ENCODE measurements around the gene GTF3C6. TPM values are rescaled to one million over a fixed set of nuclear protein-coding genes. Genes with fewer than 3 reads are reported as not detected.
"Not testable (repeated sequence)": the region's sequence is repeated elsewhere in the genome, so short reads cannot be mapped to it uniquely, and the experiment has no call there.

The GTF3C6 gene, protein sequence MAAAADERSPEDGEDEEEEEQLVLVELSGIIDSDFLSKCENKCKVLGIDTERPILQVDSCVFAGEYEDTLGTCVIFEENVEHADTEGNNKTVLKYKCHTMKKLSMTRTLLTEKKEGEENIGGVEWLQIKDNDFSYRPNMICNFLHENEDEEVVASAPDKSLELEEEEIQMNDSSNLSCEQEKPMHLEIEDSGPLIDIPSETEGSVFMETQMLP
- 94.1 and 105 TPM in 2 replicates for total RNA-seq (2014; rRNA removed; shearing (Covaris generic))
- 95.4 and 112 TPM in 2 replicates for polyA plus RNA-seq (2015; cell fraction: cytosol; rRNA removed)
- polyA plus RNA-seq (2015; cell fraction: nucleus; rRNA removed), result 24.6 and 25.0 TPM in 2 replicates

DNA sequence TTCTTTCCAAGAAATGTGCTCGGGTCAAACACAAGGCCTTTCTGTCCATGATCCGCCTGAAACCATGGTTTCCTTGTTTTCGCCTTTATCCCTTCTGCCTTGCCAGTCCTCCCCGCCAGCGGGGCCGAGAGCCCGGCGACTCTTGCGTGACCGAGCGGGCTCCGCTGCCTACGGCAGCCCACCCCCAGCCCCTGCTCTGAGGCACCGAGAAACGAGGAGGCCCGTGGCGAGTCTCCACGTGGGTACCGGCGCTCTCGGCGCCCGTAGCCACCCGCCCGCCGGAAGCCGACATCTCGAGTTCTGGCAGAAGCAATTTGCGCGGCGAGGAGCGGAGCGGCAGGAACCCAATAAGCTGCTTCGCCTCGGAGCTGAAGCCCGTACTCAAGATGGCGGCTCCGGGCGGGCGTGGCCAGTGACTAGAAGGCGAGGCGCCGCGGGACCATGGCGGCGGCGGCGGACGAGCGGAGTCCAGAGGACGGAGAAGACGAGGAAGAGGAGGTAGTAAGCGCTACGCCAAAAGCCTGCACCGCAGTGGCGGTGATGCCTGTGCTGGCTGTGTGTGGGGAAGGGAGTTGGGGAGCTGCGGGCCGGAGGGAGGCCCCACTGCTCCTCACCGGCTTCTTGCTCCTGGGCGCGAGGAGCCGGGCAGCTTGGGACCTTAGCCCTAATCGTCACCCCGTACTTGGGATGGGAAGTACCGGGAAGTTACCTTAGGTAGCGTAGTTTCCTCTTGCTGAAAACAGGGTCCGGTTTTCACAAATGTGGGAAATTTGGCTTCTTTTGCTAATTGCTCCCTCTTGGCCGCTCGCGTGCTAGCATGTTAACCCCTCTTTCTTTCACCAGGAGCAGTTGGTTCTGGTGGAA is at the start of gene GTF3C6:
Gene GTF3C6, plus strand, starts transcription at position 378 of the 864 bp plus-strand sequence. Its CDS starts 64 bp downstream, at position 442.
- peak; percentile 88 for DNase-seq (ENCODE audit: low read depth)

DNA sequence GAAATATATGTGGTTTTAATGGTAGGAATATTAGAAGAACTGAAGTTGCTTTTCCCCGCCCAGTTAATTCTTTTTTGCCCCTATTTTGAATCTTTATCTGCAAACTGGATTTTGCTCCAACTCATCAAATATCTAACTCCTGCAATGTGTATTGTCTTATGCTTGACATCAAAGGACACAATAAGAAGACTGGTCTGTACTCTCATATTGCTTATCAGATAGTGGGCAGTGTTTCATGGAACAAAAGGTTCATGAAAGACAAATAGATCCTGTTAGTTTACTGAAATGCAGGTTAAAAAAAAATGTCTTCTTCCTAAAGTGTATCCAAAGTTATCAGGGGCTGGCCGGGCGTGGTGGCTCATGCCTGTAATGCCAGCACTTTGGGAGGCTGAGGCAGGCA is 27.7 kb upstream of the GTF3C6 start:
- no peak for DNase-seq (ENCODE audit: low read depth)

DNA sequence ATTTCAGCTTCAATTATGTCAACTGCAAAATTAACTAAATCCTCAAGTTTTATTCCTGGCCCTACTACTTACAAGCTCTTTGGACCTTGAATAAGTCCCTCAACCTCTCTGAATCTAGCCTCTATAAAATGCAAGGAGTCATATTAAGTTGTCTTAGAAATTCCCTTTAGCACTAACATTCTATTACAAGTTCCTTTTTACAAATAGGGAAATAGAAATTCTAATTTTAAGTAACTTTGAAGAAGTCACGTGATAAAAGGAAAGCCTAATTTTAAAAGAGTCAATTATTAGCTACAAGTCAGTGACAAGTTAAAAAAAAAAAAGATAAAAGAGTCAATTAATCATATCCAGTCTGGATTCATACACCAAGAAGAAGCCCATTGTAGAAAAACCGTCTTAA is 24.6 kb upstream of the GTF3C6 start:
- DNase-seq (ENCODE audit: low read depth), result no peak

DNA sequence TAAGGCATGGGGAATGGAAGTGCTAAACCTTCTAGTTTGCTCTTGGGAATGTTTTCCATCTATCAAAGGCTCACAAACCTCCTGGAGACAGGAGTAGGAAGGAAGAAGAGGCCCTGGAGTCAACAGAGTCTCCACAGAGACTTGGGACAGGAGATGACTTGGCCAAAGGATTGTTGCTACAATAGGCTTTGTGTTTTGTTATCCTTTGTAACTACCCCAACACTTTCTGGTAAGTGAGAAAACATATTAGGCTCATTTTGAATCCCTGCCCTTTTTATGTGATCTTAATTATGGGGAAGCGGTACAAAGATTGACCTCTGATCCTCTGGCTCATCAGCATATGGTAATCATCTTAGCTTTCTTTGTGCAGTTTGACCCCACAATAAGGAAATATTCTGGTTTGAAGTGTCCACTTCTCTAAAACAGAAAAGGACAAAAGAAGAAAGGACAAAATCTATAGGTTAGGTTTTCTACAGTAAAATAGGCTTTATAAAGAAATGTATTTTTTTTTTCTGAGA is 24.1 kb upstream of the GTF3C6 start:
- no peak for DNase-seq (ENCODE audit: low read depth)

DNA sequence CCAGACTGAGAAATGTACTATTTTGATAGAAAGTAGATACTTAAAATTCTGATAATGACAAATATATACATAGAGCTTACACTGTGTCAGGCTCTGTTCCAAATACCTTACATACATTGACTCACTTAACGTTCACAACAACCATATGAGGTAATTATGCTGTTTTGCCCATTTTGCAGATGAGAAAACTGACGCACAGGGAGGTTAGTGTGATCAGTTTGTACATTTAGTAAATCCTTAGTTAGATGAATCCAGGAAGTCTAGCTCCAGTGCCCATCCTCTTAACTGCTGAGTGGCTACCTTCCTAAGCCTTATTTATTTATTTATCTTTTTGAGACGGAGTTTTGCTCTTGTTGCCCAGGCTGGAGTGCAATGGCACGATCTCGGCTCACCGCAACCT is 23.3 kb upstream of the GTF3C6 start:
- no peak for DNase-seq (ENCODE audit: low read depth)

DNA sequence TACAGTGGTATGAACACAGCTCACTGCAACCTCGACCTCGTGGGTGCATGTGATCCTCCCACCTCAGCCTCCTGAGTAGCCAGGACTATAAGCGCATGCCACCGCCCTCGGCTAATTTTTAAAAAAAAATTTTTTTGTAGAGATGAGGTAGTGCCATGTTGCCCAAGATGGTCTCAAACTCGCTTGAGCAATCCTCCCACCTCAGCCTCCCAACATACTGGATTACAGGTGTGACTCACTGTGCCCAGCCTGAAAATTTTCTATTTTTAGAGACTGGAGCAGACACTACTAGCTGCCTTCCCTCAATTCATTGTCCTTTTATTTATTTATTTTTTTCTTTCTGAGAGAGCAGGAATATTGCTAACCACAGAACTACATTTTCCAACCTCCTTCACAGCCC is 20.3 kb upstream of the GTF3C6 start:
- peak; percentile 61 for DNase-seq (ENCODE audit: low read depth)

DNA sequence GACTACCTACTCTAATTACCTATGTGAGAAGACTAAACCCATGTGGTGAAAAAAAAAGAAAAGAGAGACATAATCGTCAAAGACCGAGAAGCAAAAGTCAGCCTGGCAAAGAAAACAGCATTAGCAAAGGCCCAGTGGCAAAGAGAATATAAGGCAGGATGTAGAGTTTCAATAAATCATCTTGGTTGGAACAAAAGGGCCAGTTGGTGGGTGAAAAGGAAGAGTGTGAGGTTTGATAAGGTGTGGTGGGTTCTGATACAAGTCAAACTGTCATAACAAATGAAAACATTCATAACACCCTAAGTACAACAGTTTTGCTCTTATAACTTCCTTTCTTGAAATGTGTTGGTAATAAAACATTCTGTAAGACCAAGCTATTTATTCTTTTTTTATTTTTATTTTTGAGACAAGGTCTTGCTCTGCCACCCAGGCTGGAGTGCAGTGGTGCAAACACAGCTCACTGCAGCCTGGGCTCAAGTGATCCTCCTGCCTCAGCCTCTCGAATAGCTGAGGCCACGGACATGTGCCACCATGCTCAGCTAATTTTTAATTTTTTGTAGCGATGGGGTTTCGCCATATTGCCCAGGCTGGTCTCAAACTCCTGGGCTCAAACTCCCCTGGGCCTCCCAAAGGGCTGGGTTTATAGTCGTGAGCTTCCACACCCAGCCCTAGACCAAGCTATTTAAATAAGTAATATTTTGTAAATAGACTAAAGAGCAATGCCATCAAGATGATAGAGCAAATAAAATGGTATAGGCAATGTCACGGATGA is 18.9 kb upstream of the GTF3C6 start:
- no peak for DNase-seq (ENCODE audit: low read depth)

DNA sequence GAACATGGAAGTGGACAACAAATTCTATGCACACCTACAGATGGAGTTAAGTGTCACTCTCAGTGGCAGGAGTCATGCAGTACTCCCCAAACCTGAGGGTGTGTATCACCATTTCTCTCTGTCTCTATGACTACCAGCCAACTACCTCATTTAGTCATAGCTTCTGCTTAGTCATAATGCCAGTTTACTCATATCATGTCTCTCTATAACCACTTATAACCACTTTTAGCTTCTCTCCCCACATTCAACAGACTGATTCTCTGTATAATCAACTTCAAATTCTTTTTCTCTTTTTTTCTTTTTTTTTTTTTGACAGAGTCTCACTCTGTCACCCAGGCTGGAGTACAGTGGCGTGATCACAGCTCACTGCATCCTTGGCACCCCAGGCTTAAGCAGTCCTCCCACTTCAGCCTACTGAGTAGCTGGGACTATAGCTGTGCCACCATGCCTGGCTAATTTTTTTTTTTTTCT is 13.8 kb upstream of the GTF3C6 start:
- peak; percentile 96 for DNase-seq (ENCODE audit: low read depth)

DNA sequence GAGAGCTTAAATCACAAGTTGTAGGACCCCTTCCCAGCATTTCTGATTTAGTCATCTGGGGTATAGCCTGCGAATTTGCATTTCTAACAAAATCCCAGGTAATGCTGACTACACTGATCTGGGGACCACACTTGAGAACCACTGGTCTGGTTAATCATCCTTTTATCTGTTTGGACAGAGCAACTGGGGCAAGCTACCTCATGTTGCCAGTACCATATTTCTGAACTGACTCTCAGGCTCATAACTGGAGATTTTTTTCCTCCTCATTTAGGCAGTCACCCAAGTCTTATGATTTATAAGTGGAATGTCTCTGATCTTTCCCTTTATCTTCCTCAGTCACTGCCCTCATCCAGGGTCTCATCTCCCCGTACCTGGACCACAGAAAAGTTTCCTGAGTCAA is 12.0 kb upstream of the GTF3C6 start:
- no peak for DNase-seq (ENCODE audit: low read depth)

DNA sequence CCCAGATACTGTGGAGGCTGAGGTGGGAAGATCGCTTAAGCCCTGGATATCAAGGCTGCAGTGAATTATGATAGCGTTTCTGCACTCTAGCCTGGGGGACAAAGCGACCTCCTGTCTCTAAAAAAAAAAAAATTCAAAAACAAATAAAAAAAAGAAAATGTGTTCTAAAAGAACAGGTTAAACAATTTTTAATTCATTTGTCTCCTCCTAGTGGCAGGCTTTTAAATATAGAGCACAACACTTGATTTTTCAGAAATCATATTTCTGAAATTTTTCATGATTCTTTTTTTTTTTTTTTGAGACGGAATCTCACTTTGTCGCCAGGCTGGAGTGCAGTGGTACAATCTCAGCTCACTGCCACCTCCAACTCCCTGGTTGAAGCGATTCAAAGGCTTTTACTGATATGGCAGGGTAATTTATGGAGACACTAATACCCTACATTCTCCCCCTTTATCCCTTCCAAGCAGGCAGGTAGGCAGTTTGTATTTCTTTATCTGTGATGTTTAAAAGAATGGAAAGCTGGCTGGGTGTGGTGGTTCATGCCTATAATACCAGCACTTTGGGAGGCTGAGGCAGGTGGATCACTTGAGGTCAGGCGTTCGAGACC is 8.7 kb upstream of the GTF3C6 start:
- DNase-seq (ENCODE audit: low read depth), result peak; percentile 32

DNA sequence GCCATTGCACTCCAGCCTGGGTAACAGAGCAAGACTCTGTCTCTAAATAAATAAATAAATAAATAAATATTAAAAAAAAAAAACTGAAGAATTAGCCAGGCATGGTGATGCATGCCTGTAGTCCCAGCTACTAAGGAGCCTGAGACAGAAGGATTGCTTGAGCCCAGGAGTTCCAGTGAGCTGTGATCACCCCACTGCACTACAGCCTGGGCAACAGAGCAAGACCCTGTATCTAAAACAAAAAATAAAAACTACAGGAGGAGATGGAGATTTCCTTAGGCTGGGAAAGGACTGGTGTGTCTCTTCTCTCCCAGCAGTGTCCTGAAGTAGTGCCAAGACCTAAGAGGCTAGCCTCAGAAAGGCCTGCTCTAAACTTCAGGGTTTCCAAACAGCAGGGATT is 8.1 kb upstream of the GTF3C6 start:
- DNase-seq (ENCODE audit: low read depth), result no peak

DNA sequence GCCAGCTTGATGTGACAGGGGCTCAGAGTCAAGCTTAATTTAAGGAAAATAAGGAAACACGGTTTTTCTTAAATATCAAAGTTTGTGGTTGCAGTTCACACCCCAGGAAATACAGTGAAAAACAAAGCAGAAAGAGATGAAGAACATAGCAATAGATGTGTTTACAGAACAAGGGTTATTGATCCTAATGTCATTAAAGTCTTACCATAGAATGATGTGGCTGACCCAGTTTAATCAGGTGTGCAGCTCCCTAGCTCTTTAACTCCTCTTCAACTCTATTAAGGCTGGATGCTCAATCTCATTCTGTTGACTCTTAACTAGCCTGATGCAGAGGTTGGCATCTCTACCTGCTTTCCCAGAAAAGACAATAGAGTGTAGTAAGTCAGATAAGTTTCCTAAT is 7.5 kb upstream of the GTF3C6 start:
- DNase-seq (ENCODE audit: low read depth), result no peak

DNA sequence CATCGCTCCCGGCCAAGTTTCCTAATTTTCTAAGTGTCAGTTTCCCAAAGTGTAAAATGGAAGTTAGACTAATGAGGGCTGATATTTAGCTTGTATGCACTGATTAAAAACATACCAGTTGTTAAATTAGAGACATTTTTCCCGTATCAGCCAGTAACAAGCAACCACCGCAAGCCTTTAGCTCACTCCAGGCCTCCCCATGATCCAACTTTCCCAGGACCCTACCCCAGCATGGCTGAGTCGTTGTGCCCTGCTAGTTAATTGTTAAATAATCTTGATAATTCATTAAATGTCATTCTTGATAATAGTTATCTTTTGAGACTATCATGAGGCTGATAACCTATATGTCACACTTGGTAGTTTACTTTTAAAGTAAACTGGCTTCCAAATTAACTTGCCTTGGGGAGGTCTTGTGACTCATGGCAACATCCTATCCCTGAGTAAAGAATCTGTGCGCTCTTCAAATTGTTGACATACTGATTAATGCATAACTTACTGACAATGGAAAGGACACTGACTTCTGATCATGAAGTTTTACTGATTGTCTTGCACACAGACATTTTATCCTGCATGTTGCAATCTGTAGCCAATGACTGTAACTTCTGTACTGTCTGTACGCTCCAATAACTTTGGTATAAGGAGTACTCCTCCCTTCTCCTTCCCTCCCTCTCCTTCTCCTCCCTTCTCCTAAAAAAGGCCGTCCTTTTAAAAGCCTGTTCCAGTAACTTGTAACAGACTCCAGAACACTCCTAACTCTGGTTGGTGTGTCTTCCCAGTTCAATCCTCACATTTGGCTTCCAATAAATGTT is 6.3 kb upstream of the GTF3C6 start:
- peak; percentile 63 for DNase-seq (ENCODE audit: low read depth)

DNA sequence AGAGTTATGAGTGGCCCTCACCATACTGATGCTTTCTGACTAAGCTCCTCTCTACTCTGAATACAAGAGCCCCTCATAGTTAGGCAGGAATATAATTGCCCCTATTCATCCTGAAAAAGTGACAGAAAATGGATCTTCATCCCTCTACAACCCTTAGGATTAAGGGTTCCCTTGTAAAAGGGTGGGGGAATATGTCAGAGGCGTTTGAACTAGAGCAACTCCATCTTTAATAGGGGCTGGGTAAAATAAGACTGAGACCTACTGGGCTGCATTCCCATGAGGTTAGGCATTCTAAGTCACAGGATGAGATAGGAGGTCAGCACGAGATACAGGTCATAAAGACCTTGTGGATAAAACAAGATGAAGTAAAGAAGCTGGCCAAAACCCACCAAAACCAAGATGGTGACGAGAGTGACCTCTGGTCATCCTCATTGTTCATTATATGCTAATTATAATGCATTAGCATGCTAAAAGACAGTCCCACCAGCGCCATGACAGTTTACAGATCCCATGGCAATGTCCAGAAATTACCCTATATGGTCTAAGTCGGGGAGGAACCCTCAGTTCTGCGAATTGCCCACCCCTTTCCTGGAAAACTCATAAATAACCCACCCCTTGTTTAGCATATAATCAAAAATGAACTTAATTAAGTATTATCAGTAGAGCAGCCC is 4.7 kb upstream of the GTF3C6 start:
- DNase-seq (ENCODE audit: low read depth), result no peak

DNA sequence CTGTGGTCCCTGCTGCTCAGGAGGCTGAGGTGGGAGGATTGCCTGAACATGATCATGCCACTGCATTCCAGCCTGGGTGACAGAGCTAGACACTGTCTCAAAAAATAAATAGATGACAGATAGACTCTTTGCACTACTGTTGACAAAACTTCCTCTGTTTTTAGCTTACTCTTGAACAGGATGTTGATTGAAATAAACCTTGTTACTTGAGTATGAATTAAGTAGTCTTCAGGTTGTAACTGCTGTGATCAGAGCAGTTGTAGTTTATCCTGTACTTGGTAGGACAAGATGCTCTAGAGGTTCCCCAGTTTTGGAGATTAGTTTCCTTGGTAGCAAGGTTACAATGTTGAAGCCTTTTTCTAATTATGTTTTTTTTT is 1.5 kb downstream of the GTF3C6 start:
- no peak for DNase-seq (ENCODE audit: low read depth)

DNA sequence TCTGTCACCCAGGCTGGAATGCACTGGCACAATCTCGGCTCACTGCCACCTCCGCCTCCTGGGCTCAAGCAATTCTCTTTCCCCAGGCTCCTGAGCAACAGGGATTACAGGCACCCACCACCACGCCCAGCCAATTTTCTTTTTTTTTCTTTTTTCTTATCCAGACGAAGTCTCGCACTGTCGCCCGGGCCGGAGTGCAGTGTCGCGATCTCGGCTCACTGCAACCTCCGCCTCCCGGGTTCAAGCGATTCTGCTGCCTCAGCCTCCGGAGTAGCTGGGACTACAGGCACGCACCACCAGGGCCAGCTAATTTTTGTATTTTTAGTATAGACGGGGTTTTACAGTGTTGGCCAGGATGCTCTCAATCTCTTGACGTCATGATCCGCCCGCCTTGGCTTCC is 4.1 kb downstream of the GTF3C6 start:
- not testable (repeated sequence) for DNase-seq (ENCODE audit: low read depth)

DNA sequence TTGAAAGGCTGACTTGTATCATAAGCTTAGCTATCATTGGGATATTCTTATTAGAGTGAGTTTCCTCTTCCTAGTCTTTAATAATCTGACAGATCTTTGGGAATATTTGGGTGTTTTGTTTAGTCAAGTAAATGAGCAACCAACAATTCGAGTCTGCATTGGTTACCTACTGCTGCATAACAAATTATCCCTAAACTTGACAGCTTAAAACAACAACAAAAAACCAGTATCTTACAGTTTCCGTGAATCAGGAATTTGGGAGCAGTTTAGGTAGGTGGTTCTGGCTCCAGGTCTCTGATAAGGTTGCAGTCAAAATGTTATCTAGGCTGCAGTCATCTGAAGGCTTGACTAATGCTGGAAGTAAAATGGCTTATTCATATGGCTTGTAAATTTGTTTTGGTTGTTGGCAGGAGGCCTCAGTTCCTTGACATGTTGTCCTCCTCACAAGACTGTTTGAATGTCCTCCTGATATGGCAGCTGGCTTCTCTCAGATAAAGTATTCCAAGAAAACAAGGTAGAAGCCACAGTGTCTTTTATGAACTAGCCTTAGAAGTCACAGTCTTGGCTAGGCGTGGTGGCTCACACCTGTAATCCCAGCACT is 7.2 kb downstream of the GTF3C6 start:
- DNase-seq (ENCODE audit: low read depth), result no peak

DNA sequence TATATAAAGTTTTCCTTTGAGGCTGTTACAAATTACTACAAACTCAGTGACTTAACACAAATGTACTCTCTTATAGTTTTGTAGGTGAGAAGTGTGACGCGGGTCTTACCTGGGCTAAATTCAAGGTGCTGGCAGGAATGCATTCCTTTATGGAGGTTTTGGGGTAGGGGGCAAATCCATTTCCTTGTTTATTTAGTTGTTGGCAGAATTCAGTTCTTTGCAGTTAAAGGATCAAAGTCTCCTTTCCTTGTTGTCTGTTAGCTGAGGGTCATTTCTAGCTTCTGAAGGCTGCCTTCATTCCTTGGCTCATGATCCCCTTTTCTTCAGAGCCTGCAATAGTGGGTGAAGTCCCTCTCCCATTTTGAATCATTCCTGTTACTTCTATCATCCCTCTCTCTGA is 10.2 kb downstream of the GTF3C6 start:
- not testable (repeated sequence) for DNase-seq (ENCODE audit: low read depth)

DNA sequence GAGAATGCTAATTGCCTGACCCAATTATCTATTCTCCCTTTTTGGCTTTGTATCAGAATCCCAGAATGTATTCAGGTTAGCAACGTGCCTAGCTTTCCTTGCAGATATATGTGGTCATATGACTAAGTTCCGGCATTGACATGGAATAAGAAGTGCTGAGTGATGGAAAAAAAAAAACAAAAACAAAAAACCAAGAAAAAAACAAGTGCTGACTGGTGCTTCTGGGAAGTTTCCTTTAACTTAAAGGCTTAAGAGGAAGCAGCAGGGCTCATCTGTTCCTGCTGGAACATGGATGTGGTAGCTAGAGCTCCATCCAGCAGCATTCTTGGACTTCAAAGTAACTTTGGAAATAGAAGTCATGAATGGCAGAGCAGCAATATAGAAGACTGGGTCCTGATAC is 13.0 kb downstream of the GTF3C6 start:
- DNase-seq (ENCODE audit: low read depth), result peak; percentile 23

Measured in HT1080 (cell line).